ENCODE results near the gene MTHFS.

GRCh38 chr15:79919090-79919748 lies 22.4 kb upstream of the MTHFS start:
- TF ChIP-seq POLR2A (IDR thresholded peaks at IDR 0.05; ENCODE audit: low read length) (no peak), GATA1 (IDR thresholded peaks at IDR 0.05; ENCODE audit: low read depth, low read length) (no peak)
